ENCODE results near the gene SHKBP1. TPM values are rescaled to one million over a fixed set of nuclear protein-coding genes. Genes with fewer than 3 reads are reported as not detected.
"Not testable (repeated sequence)": the region's sequence is repeated elsewhere in the genome, so short reads cannot be mapped to it uniquely, and the experiment has no call there.

SHKBP1 gene
- total RNA-seq, 1 experiment from 2014 or later = 70.2 TPM

GRCh38 chr19:40555978-40556689 lies 20.5 kb upstream of the SHKBP1 start:
- no peak for DNase-seq (ENCODE audit: low spot score)

GRCh38 chr19:40556953-40557530 lies 19.6 kb upstream of the SHKBP1 start:
- DNase-seq (ENCODE audit: low spot score) = no peak

GRCh38 chr19:40559394-40559793 lies 17.3 kb upstream of the SHKBP1 start:
- no peak for DNase-seq (ENCODE audit: low spot score)

GRCh38 chr19:40560092-40560507 lies 16.6 kb upstream of the SHKBP1 start:
- DNase-seq (ENCODE audit: low spot score) = no peak

- no peak for DNase-seq (ENCODE audit: low spot score)
These were observed 14.7 kb upstream of the SHKBP1 start for GRCh38 chr19:40561947-40562346.

- not testable (repeated sequence) for DNase-seq (ENCODE audit: low spot score)
These were observed 12.1 kb upstream of the SHKBP1 start for GRCh38 chr19:40564535-40564934.

- no peak for DNase-seq (ENCODE audit: low spot score)
These were observed 11.3 kb upstream of the SHKBP1 start for GRCh38 chr19:40565355-40565754.

- DNase-seq (ENCODE audit: low spot score) = no peak
These were observed 10.7 kb upstream of the SHKBP1 start for GRCh38 chr19:40565910-40566495.

- no peak for DNase-seq (ENCODE audit: low spot score)
These were observed 9.5 kb upstream of the SHKBP1 start for GRCh38 chr19:40567040-40567749.

- no peak for DNase-seq (ENCODE audit: low spot score)
These were observed 8.8 kb upstream of the SHKBP1 start for GRCh38 chr19:40567750-40568494.

GRCh38 chr19:40570313-40571004 lies 6.2 kb upstream of the SHKBP1 start:
- DNase-seq (ENCODE audit: low spot score) = peak; percentile 100

GRCh38 chr19:40571005-40571318 lies 5.7 kb upstream of the SHKBP1 start:
- DNase-seq (ENCODE audit: low spot score) = no peak

- no peak for DNase-seq (ENCODE audit: low spot score)
These were observed 4.7 kb upstream of the SHKBP1 start for GRCh38 chr19:40571831-40572495.

GRCh38 chr19:40575326-40575725 lies 1.3 kb upstream of the SHKBP1 start:
- no peak for DNase-seq (ENCODE audit: low spot score)

- DNase-seq (ENCODE audit: low spot score) = no peak
These were observed 505 bp upstream of the SHKBP1 start for GRCh38 chr19:40576151-40576584.

GRCh38 chr19:40578442-40578908 lies 1.8 kb downstream of the SHKBP1 start:
- DNase-seq (ENCODE audit: low spot score) = peak; percentile 50

GRCh38 chr19:40580619-40581018 lies 3.9 kb downstream of the SHKBP1 start:
- no peak for DNase-seq (ENCODE audit: low spot score)

GRCh38 chr19:40581531-40581930 lies 4.9 kb downstream of the SHKBP1 start:
- DNase-seq (ENCODE audit: low spot score) = no peak

- DNase-seq (ENCODE audit: low spot score) = no peak
These were observed 5.8 kb downstream of the SHKBP1 start for GRCh38 chr19:40582467-40582866.

- DNase-seq (ENCODE audit: low spot score) = no peak
These were observed 6.6 kb downstream of the SHKBP1 start for GRCh38 chr19:40583283-40583682.

- DNase-seq (ENCODE audit: low spot score) = peak; percentile 37
These were observed 7.3 kb downstream of the SHKBP1 start for GRCh38 chr19:40584007-40584406.

Data from A172 (cell line).